HG02870 (cell line): ENCODE results near the gene CDRT4.
"Not testable (repeated sequence)": the region's sequence is repeated elsewhere in the genome, so short reads cannot be mapped to it uniquely, and the experiment has no call there.

ENCODE experiments used
- ATAC-seq: cut with Tn5 transposase; IDR thresholded peaks from one replicate; pipeline ENCODE4 v1.9.1; 2021; ENCODE audit warnings: mild to moderate bottlenecking, moderate library complexity; ENCODE audit not compliant: unreplicated experiment

Gene CDRT4

GRCh38 chr17:15457723-15458094, 9.7 kb downstream of the CDRT4 start:
- ATAC-seq, result no peak

DNA sequence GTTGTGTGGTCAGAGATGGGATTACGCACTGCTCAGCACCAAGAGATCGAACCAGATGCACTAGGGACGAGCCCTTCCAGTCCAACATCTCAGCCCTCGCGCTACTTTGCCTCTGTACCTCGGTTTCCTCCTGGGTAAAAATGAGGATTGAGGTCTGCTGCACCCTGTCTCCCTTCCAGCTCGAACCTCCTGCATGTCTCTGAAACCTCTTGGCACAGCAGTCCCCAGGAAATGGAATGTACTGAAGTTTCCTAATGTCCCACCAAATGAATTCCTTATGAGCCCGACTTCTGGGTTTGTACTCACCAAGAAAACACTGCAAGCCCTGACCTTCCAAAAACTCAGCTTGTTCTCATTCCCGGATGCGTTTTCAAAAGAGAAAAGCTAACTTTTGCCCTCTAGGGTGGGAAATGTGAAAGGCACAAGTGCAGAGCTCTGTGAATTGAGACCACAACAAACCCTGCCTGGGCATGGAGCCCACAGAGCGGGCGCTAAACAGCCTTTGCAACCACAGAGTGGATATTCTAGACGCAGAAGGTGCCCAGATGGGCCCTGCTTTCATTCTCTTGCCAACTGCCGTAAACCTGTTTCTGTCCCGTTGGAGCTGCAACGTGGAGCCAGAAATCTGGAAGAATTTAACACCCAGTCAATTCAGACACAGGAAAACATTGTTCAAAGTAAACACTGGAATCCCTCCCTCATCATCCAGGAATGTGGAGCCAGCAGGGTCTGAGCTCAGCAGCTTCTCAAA, 10.3 kb downstream of the CDRT4 start:
- ATAC-seq, result no peak

- ATAC-seq, result no peak
Observed at GRCh38 chr17:15456496-15456895, 10.9 kb downstream of the CDRT4 start.

DNA sequence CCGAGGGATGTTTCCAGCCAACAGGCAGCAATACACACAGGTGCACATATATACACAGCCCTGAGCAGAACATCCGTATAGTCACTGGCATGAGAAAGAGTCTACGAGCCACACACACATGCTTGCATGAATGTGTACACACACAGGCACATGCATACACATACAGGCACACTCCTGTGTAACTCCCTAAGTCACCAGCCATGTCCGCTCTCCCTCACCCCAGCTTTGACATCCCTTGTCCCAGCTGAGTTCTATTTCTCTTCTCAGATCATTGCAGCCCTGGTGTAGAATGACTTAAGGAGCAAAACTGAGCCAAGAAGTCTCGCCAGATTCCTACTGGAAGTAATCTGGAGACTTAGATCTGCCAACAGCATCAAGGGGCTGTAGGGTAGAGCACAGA, 13.1 kb downstream of the CDRT4 start:
- no peak for ATAC-seq

DNA sequence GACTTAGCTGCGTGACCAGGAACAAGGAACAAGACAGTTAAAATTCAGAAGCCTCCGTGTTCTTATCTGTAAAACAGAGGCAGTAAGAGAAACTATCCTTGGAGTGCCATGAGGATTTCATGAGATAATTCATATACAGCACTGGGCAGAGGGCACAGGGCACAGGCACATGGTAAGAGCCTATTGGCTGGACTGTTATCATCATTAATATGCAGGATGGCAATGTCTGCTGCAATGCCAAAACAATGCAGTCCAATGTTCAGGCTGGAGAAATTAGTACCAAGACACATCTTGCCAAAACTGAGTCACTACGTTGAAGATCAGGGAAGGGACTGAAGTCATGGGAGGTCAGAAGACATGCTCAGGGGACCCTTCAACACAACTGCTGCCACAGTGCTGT, 13.6 kb downstream of the CDRT4 start:
- no peak for ATAC-seq

DNA sequence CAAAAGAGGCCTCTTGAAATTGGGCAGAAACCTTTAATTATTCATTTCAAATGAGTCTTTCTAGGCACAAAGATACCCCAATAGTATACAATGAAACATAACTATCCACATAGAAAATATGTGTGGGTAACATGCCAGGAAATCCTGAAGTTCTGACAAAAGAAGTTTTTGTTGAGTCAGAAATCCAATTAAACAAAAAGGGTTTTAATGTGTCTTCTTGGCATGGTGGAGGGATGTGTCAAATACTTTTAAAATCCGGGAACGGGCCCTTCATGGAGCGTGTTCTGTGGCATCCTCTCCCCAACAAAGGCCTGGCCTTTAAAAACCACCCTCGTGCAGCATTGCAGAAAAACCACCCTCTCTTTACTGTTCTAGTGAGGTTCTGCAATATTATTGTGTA, 14.2 kb downstream of the CDRT4 start:
- ATAC-seq, result no peak

- ATAC-seq, result no peak
Observed at GRCh38 chr17:15452746-15453145, 14.7 kb downstream of the CDRT4 start.

GRCh38 chr17:15451680-15452079, 15.7 kb downstream of the CDRT4 start:
- no peak for ATAC-seq

DNA sequence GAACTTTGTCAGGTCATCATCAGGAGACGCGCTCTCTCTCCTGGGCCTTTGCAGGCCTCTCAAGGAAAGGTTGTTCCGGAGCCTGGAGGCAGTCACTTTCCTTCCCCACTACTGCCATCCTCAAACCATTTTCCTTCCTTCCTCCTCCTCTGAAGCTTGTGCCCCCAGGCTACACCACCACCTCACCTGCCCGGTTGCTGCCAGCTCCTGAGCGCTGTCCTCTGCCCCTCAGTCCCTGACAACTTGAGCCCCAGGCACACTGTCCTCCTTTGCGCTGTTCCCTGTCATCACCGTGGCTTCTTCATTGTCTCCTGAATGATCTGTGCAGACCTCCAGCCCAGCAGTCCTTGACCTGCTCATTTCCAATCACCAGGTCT, 18.9 kb downstream of the CDRT4 start:
- ATAC-seq, result no peak

DNA sequence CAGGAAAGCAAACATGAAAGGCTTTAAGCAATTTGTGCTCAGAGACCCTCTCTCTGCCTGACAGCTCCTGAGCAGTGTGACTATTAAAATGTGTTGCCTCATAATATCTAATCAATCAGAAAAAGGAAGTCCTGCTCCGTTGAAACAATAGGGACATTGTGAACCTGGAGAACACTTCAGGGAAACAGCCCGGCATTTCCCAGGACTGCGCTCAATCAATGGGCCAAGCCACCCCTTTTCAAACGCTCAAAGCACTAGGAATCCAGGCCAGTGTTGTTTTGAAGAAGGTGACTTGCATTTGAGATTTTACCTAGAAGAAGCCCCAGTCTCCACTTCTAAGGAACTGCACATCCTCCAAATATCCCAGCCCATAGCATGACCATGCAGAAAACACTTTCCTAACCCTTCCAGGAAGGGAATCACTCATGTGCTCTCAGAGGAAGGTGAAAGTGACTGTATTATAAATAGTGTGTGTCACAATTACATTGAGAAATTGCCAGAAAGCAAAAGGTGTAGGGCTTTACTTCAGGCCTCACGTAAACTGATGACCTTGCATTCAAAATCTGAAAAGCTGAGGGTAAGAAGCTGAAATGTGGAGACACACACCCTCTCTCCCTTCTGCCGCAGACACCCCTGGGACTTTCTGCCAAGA, 19.4 kb downstream of the CDRT4 start:
- no peak for ATAC-seq

- ATAC-seq, result no peak
Observed at GRCh38 chr17:15446036-15446435, 21.4 kb downstream of the CDRT4 start.

- ATAC-seq, result no peak
Observed at GRCh38 chr17:15444805-15445204, 22.6 kb downstream of the CDRT4 start.

DNA sequence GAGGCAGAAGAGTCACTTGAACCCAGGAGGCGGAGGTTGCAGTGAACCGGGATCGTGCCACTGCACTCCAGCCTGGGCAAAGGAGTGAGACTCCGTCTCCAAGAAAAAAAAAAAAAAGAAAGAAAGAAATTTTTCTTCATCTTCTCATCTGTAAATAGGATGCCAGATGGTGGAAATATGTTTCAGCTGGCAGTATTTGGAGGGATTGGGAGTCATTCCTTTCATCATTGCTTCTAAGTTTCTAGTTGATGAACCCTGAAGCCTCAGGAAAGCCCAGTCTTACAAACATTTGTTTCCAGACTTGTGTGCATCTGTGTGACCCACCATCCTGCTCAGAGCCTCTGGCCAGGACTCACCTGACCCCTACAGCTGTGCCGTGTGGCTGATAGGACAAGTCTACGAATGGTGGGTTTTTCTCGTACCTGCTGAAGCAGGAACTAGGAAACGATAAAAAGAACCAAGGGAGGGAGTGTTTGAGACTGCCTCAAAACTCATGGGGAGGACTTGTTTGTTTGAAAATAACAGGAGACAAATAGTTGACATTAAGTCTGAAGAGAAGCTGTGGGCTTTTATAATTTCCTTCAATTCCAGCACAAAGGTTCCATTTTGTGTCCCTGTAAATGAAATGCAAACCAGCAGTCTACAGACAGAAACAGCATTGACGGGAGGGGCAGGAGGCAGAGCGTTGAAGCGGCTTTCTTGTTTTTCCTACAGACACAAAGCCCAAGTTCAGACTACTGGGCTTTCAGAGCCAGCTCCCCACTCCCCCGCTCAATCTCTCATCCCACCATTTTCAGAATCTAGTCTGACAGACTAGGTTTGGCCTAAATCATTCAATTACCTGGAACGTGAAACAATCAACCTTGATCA, 24.9 kb downstream of the CDRT4 start:
- no peak for ATAC-seq

DNA sequence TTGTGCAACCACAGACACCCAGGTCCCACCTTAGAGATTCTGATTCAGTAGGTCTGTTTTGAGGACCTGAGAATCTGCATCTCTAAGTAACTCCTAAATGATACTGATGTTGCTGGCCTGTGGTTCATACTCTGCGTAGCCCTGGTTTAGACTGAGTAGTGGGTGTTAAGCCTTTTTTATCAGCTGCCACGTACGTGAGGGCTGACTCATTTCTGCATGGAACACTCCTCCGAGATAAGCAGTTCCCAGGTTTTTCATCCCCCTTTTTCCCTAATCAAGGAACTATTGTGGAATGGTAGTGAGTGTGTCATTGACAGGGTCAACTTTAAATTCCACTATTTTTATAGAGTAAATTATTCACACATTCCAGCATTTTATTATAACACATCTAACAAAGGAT, 26.1 kb downstream of the CDRT4 start:
- no peak for ATAC-seq

- no peak for ATAC-seq
Observed at GRCh38 chr17:15440347-15440746, 27.1 kb downstream of the CDRT4 start.

- ATAC-seq, result not testable (repeated sequence)
Observed at GRCh38 chr17:15439205-15439985, 28.0 kb downstream of the CDRT4 start.

- no peak for ATAC-seq
Observed at GRCh38 chr17:15438491-15439105, 28.8 kb downstream of the CDRT4 start.

- ATAC-seq, result no peak
Observed at GRCh38 chr17:15437303-15437635, 30.2 kb downstream of the CDRT4 start.

- no peak for ATAC-seq
Observed at GRCh38 chr17:15436473-15437302, 30.7 kb downstream of the CDRT4 start.

DNA sequence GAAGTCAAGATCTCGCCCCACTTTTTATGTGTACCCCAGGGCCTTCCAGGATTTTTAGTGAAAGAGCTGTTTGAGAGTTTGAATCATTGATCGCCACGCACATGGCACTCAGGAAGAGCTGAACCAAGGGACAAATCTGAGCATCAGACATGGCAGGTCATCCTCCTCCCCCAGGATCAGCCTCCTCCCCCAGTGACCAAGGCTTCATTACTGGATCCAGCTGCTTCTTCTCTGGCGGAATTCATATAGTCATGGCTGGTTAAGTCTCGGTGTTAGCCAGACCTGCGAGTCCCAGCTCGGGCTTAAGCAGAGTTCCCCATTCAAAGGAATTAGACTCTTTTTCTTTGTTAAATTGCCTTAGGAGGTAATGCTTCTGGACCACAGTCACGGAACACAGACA, 32.5 kb downstream of the CDRT4 start:
- no peak for ATAC-seq
